ENCODE data around the gene NKX3-2.

- TF ChIP-seq FOXM1 (IDR thresholded peaks at IDR 0.05; ENCODE audit: low read depth, low read length) (no peak), CTCF (IDR thresholded peaks at IDR 0.05 in 2 of 3, conservative IDR thresholded peaks at IDR 0.05 in 1 of 3; ENCODE audit: control insufficient read depth in 2 of 3, extremely low read depth in 1 of 3, insufficient read depth in 1 of 3, low read depth in 3 of 3, low read length in 3 of 3) (no peak), CREM (IDR thresholded peaks at IDR 0.05; ENCODE audit: low read depth) (no peak), ATF7 (IDR thresholded peaks at IDR 0.05; ENCODE audit: low read depth) (no peak), SREBF1 (IDR thresholded peaks at IDR 0.05; ENCODE audit: low read length) (no peak), MYB (IDR thresholded peaks at IDR 0.05; ENCODE audit: borderline replicate concordance, low read depth, low read length) (no peak), IRF5 (IDR thresholded peaks at IDR 0.05; ENCODE audit: borderline replicate concordance) (no peak)
Observed at GRCh38 chr4:13561673-13562072, 17.4 kb upstream of the NKX3-2 start.
